ENCODE results near the gene CDC123.

Gene CDC123

DNA sequence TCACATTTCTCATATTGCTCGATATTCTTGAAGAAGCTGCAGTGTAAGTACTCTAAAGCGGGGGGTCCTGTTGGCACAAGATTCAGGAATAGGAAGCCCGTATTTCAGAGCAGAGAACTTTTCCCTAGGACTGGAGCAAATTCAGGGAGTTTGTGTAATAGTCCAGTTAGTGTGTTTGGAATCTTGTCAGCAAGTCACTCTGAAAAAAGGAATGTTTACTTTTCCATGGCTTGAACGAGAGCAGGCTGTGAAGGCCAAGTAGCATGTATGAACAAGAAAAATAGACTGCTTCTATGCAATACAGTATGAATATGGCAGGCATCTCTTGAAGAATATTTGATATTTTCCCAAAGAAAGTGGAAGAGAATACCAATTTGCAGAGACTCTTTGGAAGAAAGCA lies 39.8 kb downstream of the CDC123 start (continued):
- TF ChIP-seq, protein P1, sequence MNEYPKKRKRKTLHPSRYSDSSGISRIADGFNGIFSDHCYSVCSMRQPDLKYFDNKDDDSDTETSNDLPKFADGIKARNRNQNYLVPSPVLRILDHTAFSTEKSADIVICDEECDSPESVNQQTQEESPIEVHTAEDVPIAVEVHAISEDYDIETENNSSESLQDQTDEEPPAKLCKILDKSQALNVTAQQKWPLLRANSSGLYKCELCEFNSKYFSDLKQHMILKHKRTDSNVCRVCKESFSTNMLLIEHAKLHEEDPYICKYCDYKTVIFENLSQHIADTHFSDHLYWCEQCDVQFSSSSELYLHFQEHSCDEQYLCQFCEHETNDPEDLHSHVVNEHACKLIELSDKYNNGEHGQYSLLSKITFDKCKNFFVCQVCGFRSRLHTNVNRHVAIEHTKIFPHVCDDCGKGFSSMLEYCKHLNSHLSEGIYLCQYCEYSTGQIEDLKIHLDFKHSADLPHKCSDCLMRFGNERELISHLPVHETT (tag by site-specific recombination; IDR thresholded peaks at IDR 0.05): no peak
- TF ChIP-seq TCF7L2 (IDR thresholded peaks at IDR 0.05; ENCODE audit: borderline replicate concordance, low read depth, low read length) (no peak), SP2 (tag by site-specific recombination; IDR thresholded peaks at IDR 0.05) (no peak), ZNF658 (tag by site-specific recombination; IDR thresholded peaks at IDR 0.05) (no peak), ZNF596 (tag by site-specific recombination; IDR thresholded peaks at IDR 0.05) (no peak)

DNA sequence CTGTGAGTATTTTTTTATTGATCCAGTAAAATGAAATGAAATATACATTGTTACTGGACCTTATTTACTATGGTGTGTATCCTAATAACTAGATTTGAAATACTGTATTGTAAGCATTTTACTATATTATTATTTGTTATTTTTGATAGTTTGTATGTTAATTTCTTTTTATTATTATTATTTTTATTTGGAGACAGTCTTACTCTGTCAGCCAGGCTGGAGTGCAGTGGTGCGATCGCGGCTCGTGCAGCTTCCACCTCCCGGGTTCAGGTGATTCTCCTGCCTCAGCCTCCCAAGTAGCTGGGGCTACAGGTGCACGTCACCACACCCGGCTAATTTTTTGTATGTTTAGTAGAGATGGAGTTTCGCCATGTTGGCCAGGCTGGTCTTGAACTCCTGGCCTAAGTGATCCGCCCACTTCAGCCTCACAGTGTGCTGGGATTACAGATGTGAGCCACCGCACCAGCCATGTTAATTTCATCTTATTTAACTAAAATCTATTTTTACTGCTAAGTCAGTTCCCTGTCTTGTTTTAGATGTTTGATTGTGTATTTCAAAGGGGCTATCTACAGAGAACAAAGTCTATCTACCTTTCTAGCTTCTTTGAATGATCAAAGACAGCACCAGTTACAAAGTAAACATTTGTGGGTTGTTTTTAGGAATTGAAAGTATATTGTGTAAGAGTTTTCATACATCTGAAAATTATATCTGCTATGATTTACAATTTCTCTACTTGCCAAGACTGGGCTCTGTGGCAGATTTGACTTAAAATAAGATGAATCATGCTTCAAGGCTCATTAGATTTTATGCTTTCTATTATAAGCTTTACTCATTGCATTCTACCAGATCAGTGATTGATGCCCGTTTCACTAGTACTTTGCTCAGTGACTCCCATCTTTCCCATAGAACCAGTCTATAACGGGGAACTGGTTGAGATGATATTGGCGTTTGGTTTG lies 41.6 kb downstream of the CDC123 start:
- Histone ChIP-seq H3K9me3 (ENCODE audit: control insufficient read depth, insufficient read depth, low read depth, low read length) (no peaks in the 10 kb centered on the region), H3K4me1 (ENCODE audit: control insufficient read depth, insufficient read depth, low read length) (no peaks in the 10 kb centered on the region), H3K4me3 (ENCODE audit: low read depth, low read length) (no peak overlapping the region), H3K27ac (ENCODE audit: extremely low read depth, low read depth, low read length) (no peak overlapping the region), H3K36me3 (ENCODE audit: control insufficient read depth in 2 of 2, insufficient read depth in 1 of 2, low read length in 2 of 2) (peaks cover 65 to 71% of the 10 kb centered on the region in 2 experiments)
- TF ChIP-seq YY1 (tag by site-specific recombination; IDR thresholded peaks at IDR 0.05) (no peak), ZFP41 (tag by site-specific recombination; IDR thresholded peaks at IDR 0.05; ENCODE audit: borderline replicate concordance) (no peak), ZNF19 (tag by site-specific recombination; IDR thresholded peaks at IDR 0.05; ENCODE audit: low read depth) (no peak), ZNF433 (tag by site-specific recombination; IDR thresholded peaks at IDR 0.05; ENCODE audit: low read depth) (no peak), ZNF514 (tag by site-specific recombination; IDR thresholded peaks at IDR 0.05) (no peak), SP2 (tag by site-specific recombination; IDR thresholded peaks at IDR 0.05) (no peak), ZNF555 (tag by site-specific recombination; conservative IDR thresholded peaks at IDR 0.05) (no peak), GLI2 (tag by site-specific recombination; IDR thresholded peaks at IDR 0.05; ENCODE audit: borderline replicate concordance, low read depth) (no peak)
- TF ChIP-seq, protein P2, sequence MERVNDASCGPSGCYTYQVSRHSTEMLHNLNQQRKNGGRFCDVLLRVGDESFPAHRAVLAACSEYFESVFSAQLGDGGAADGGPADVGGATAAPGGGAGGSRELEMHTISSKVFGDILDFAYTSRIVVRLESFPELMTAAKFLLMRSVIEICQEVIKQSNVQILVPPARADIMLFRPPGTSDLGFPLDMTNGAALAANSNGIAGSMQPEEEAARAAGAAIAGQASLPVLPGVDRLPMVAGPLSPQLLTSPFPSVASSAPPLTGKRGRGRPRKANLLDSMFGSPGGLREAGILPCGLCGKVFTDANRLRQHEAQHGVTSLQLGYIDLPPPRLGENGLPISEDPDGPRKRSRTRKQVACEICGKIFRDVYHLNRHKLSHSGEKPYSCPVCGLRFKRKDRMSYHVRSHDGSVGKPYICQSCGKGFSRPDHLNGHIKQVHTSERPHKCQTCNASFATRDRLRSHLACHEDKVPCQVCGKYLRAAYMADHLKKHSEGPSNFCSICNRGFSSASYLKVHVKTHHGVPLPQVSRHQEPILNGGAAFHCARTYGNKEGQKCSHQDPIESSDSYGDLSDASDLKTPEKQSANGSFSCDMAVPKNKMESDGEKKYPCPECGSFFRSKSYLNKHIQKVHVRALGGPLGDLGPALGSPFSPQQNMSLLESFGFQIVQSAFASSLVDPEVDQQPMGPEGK (tag by site-specific recombination; IDR thresholded peaks at IDR 0.05): no peak
- TF ChIP-seq, protein P3, sequence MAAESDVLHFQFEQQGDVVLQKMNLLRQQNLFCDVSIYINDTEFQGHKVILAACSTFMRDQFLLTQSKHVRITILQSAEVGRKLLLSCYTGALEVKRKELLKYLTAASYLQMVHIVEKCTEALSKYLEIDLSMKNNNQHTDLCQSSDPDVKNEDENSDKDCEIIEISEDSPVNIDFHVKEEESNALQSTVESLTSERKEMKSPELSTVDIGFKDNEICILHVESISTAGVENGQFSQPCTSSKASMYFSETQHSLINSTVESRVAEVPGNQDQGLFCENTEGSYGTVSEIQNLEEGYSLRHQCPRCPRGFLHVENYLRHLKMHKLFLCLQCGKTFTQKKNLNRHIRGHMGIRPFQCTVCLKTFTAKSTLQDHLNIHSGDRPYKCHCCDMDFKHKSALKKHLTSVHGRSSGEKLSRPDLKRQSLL (tag by site-specific recombination; IDR thresholded peaks at IDR 0.05): no peak
- TF ChIP-seq, protein P4, sequence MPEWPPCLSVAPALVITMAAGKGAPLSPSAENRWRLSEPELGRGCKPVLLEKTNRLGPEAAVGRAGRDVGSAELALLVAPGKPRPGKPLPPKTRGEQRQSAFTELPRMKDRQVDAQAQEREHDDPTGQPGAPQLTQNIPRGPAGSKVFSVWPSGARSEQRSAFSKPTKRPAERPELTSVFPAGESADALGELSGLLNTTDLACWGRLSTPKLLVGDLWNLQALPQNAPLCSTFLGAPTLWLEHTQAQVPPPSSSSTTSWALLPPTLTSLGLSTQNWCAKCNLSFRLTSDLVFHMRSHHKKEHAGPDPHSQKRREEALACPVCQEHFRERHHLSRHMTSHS (tag by site-specific recombination; IDR thresholded peaks at IDR 0.05): no peak
- ChIA-PET CTCF (interaction anchor here (0.6 kb wide), 2 partner anchors 33 to 111 kb away, joined by 4 read pairs; no protein-coding TSS in a partner anchor), POLR2A (interaction anchor here (0.6 kb wide), 1 partner anchor 283 kb away, joined by 3 read pairs; no protein-coding TSS in a partner anchor)

DNA sequence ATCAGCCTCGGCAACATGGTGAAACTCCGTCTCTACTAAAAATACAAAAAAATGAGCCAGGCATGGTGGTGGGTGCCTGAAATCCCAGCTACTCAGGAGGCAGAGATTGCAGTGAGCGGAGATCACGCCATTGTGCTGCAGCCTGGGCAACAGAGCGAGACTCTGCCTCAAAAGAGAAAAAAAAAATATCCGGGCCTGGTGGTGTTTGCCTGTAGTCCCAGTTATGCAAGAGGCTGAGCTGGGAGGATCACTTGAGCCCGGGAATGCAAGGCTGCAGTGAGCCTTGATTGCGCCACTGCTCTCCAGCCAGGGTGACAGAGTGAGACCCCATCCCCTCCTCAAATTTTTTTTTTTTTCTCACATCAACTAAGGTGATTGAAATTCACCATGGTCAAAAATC lies 42.8 kb downstream of the CDC123 start:
- Histone ChIP-seq H3K4me1 (ENCODE audit: control insufficient read depth, insufficient read depth, low read length) (no peaks in the 10 kb centered on the region), H3K4me3 (ENCODE audit: low read depth, low read length) (no peak overlapping the region), H3K9me3 (ENCODE audit: control insufficient read depth, insufficient read depth, low read depth, low read length) (no peaks in the 10 kb centered on the region), H3K36me3 (ENCODE audit: control insufficient read depth in 2 of 2, insufficient read depth in 1 of 2, low read length in 2 of 2) (peaks cover 61 to 66% of the 10 kb centered on the region in 2 experiments), H3K27ac (ENCODE audit: extremely low read depth, low read depth, low read length) (no peak overlapping the region)
- POLR2A ChIA-PET: interaction anchor here (0.7 kb wide), 1 partner anchor 19 kb away, joined by 4 read pairs; no protein-coding TSS in a partner anchor
- CTCF ChIA-PET: interaction anchor here (0.7 kb wide), 2 partner anchors 10 to 715 kb away, joined by 3 read pairs; no protein-coding TSS in a partner anchor
- TF ChIP-seq OSR2 (tag by site-specific recombination; IDR thresholded peaks at IDR 0.05) (no peak), ZNF624 (tag by site-specific recombination; IDR thresholded peaks at IDR 0.05) (no peak), SCRT2 (tag by site-specific recombination; IDR thresholded peaks at IDR 0.05) (no peak), SETDB1 (IDR thresholded peaks at IDR 0.05; ENCODE audit: insufficient read length, low read length) (no peak), ZXDB (tag by site-specific recombination; IDR thresholded peaks at IDR 0.05) (no peak), ZNF623 (tag by site-specific recombination; IDR thresholded peaks at IDR 0.05) (no peak), ZNF600 (tag by site-specific recombination; IDR thresholded peaks at IDR 0.05) (no peak), ZNF350 (tag by site-specific recombination; IDR thresholded peaks at IDR 0.05) (no peak), ZNF664 (tag by site-specific recombination; IDR thresholded peaks at IDR 0.05) (no peak), ZNF155 (tag by site-specific recombination; IDR thresholded peaks at IDR 0.05) (no peak)
- TF ChIP-seq, protein P5, sequence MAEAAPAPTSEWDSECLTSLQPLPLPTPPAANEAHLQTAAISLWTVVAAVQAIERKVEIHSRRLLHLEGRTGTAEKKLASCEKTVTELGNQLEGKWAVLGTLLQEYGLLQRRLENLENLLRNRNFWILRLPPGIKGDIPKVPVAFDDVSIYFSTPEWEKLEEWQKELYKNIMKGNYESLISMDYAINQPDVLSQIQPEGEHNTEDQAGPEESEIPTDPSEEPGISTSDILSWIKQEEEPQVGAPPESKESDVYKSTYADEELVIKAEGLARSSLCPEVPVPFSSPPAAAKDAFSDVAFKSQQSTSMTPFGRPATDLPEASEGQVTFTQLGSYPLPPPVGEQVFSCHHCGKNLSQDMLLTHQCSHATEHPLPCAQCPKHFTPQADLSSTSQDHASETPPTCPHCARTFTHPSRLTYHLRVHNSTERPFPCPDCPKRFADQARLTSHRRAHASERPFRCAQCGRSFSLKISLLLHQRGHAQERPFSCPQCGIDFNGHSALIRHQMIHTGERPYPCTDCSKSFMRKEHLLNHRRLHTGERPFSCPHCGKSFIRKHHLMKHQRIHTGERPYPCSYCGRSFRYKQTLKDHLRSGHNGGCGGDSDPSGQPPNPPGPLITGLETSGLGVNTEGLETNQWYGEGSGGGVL (tag by site-specific recombination; IDR thresholded peaks at IDR 0.05): no peak

Measured in HEK293 (cell line).